ENCODE measurements around the gene ERN1. TPM values are rescaled to one million over a fixed set of nuclear protein-coding genes. Genes with fewer than 3 reads are reported as not detected.

ERN1 gene
- total and polyA plus RNA-seq, 2 experiments from 2014 or later: 10.3 to 16.5 TPM

DNA sequence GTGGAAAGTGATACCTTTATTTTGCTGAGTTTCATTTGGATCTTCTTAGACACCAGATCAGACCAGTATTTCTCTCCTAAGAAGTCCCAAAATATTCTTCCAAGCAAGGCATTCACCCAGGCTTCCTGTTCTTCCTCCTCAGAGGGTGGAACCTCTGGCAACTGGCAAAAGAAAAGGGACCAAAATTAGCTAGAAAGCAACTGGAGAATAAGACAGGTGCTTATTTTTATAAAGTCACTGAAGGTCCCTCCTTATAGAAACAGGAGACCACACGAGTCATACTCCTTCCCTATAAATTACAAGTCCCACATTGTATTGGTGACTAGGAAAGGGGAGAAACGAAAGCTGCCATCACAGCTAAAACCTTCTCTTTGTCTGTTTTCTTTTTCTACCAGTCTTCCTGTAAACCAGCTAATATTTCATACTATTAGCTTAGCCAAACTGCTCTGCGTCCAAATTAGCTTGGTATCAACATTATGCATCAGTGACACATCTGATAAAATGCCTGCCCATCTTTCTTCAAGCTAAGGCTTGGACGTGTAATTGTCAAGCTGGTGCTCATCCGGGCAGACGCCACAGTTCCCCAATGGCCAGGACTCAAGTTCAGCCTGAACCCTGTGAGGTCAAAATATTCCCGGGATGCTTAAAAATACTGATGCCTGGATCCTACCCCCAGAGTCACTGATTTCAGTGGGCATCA lies 47.5 kb upstream of the ERN1 start:
- Histone ChIP-seq H3K9me3 (ENCODE audit: low read depth) (no peaks in the 10 kb centered on the region), H3K27ac (peak overlapping the region; percentile 31), H4K20me1 (ENCODE audit: insufficient read depth, poor library complexity, severe bottlenecking) (no peaks in the 10 kb centered on the region), H3K4me1 (ENCODE audit: insufficient read depth) (peaks cover 19% of the 10 kb centered on the region), H3K4me2 (no peak overlapping the region), H3K79me2 (no peaks in the 10 kb centered on the region), H3K4me3 (no peak overlapping the region), H3K27me3 (no peaks in the 10 kb centered on the region), H2AFZ (no peak overlapping the region), H3K36me3 (replicated peaks; ENCODE audit: insufficient read depth, low read depth) (no peaks in the 10 kb centered on the region), H3K9me2 (replicated peaks; ENCODE audit: insufficient read depth) (no peaks in the 10 kb centered on the region)
- DNase-seq (ENCODE audit: low spot score): no peak
- 70% methylated on average over 7 of the region's 7 CpGs for WGBS (ENCODE audit: low lambda C conversion rate, missing lambda C conversion rate)
- TF ChIP-seq EZH2phosphoT487 (IDR thresholded peaks at IDR 0.05; ENCODE audit: low read depth, severe bottlenecking, unreplicated experiment): no peak
- no peak for TF ChIP-seq EZH2 (IDR thresholded peaks at IDR 0.05; ENCODE audit: borderline replicate concordance)
- TF ChIP-seq, protein P1, sequence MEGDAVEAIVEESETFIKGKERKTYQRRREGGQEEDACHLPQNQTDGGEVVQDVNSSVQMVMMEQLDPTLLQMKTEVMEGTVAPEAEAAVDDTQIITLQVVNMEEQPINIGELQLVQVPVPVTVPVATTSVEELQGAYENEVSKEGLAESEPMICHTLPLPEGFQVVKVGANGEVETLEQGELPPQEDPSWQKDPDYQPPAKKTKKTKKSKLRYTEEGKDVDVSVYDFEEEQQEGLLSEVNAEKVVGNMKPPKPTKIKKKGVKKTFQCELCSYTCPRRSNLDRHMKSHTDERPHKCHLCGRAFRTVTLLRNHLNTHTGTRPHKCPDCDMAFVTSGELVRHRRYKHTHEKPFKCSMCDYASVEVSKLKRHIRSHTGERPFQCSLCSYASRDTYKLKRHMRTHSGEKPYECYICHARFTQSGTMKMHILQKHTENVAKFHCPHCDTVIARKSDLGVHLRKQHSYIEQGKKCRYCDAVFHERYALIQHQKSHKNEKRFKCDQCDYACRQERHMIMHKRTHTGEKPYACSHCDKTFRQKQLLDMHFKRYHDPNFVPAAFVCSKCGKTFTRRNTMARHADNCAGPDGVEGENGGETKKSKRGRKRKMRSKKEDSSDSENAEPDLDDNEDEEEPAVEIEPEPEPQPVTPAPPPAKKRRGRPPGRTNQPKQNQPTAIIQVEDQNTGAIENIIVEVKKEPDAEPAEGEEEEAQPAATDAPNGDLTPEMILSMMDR (IDR thresholded peaks at IDR 0.05; ENCODE audit: poor library complexity): no peak

DNA sequence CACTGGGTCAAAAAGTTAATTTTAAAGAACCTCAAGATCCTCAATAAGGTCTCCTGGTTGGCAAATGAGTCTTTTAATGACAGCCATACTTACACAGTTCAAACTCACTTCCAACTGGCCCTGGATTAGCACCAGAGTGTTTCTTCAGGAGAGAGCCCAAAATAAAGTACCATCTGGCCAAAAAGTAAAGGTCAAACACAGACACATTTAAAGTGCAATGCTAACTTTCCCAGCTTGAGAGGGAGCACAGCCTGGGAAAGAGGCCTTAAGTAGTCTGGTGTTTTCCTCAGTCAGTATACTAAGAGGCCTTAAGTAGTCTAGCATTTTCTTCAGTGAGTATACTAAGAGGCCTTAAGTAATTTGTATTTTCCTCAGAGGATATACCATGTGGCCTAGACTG lies 46.6 kb upstream of the ERN1 start:
- no peak overlapping the region for H3K4me3 ChIP-seq
- peaks cover 19% of the 10 kb centered on the region for H3K4me1 ChIP-seq (ENCODE audit: insufficient read depth)
- no peaks in the 10 kb centered on the region for H3K27me3 ChIP-seq
- DNase-seq (ENCODE audit: low spot score): no peak
- no peaks in the 10 kb centered on the region for H3K9me2 ChIP-seq (replicated peaks; ENCODE audit: insufficient read depth)
- H3K4me2 ChIP-seq: no peak overlapping the region
- H3K9me3 ChIP-seq (ENCODE audit: low read depth): no peaks in the 10 kb centered on the region
- H3K27ac ChIP-seq: no peak overlapping the region
- no peaks in the 10 kb centered on the region for H3K79me2 ChIP-seq
- H4K20me1 ChIP-seq (ENCODE audit: insufficient read depth, poor library complexity, severe bottlenecking): no peaks in the 10 kb centered on the region
- no peaks in the 10 kb centered on the region for H3K36me3 ChIP-seq (replicated peaks; ENCODE audit: insufficient read depth, low read depth)
- TF ChIP-seq EZH2 (IDR thresholded peaks at IDR 0.05; ENCODE audit: borderline replicate concordance) (no peak), EZH2phosphoT487 (IDR thresholded peaks at IDR 0.05; ENCODE audit: low read depth, severe bottlenecking, unreplicated experiment) (no peak)
- TF ChIP-seq, protein P1 (IDR thresholded peaks at IDR 0.05; ENCODE audit: poor library complexity): no peak
- H2AFZ ChIP-seq: no peak overlapping the region

DNA sequence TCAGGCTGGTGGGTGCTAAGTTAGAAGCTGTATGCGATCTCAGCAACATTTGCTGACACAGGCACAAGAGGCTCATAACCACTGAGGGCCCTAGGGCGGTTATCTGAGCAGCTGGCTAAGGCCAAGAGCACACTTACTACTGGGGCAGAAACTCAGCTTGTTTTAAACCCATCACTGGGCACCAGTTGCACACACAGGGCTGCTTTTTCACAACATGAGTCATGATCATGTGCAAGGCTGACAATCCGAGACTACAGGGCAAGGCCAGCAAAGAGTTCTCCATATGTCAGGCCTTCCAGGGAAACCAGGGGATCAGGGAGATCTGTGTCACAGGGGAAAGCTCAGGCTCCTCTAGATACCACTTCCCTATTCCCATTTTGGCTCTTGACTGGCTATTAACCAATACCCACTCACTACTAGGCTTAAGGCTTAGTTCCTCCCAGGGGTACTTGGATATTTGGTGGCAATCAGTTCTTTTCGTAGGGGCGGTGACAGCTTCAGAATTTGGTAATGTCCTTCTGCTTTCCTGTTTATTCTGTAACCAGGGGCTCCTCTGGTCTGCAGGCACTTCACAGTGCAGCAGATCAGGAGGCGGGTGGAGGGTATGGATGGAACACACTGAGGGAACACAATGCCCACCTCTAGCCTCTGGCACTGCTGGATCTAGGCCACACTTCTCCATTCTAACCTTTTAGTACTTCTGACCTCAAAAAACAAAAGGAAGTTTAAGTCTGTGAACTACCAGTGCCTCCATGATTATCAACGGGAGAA lies 44.9 kb upstream of the ERN1 start:
- peak overlapping the region; percentile 62 for H3K27ac ChIP-seq
- H3K9me2 ChIP-seq (replicated peaks; ENCODE audit: insufficient read depth): no peaks in the 10 kb centered on the region
- H3K36me3 ChIP-seq (replicated peaks; ENCODE audit: insufficient read depth, low read depth): no peaks in the 10 kb centered on the region
- no peaks in the 10 kb centered on the region for H3K9me3 ChIP-seq (ENCODE audit: low read depth)
- H2AFZ ChIP-seq: no peak overlapping the region
- H3K27me3 ChIP-seq: no peaks in the 10 kb centered on the region
- WGBS (ENCODE audit: low lambda C conversion rate, missing lambda C conversion rate): 89% methylated on average over 7 of the region's 7 CpGs
- H3K4me1 ChIP-seq (ENCODE audit: insufficient read depth): peaks cover 19% of the 10 kb centered on the region
- H3K4me2 ChIP-seq: no peak overlapping the region
- no peaks in the 10 kb centered on the region for H4K20me1 ChIP-seq (ENCODE audit: insufficient read depth, poor library complexity, severe bottlenecking)
- no peaks in the 10 kb centered on the region for H3K79me2 ChIP-seq
- H3K4me3 ChIP-seq: no peak overlapping the region
- no peak for DNase-seq (ENCODE audit: low spot score)
- TF ChIP-seq EZH2 (IDR thresholded peaks at IDR 0.05; ENCODE audit: borderline replicate concordance): no peak
- TF ChIP-seq EZH2phosphoT487 (IDR thresholded peaks at IDR 0.05; ENCODE audit: low read depth, severe bottlenecking, unreplicated experiment): no peak
- TF ChIP-seq, protein P1 (IDR thresholded peaks at IDR 0.05; ENCODE audit: poor library complexity): no peak
